ENCODE results near the gene IFNAR1.

DNA sequence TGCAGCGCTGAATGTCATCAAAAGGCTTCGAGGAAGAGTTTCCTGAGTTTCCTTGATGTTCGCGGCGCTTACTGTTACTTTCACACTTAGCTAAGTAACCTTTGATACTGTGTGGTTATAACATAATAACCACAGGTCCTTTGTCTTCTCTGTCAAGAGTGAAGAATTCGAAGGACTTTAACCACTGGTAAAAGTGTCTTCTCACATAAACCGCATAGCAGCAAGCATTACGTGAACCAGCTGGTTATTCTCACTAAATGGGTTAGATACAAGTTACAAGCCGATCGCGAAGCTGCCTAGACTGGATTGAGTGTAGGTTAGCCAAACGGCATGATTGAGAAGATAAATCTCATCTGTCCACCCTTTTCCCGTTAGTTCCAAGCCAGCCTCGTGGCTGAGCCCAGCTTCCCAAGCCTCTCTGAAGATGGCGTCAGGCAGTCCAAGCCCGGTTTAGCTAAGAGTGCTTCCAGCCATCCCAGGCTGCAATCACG is 60.1 kb downstream of the IFNAR1 start:
- TF ChIP-seq TAF1 (IDR thresholded peaks at IDR 0.05; ENCODE audit: borderline replicate concordance, insufficient read depth, low read length) (no peak), SIN3A (IDR thresholded peaks at IDR 0.05; ENCODE audit: borderline replicate concordance, insufficient read depth, low read length) (no peak), POLR2AphosphoS5 (IDR thresholded peaks at IDR 0.05; ENCODE audit: low read depth, low read length) (no peak)
